Activated CD4-positive, alpha-beta T cell treated with anti-CD3 and anti-CD28 coated beads, Interleukin-2, amount 10 ng/mL, durations not matched to agents 7 days and 5 days (primary cell): ENCODE results near the gene TRPV4. TPM values are rescaled to one million over a fixed set of nuclear protein-coding genes. Genes with fewer than 3 reads are reported as not detected.

Source experiments
- CTCF ChIA-PET: fragments of 350-600 bp; sonication (Branson Sonifier 250); formaldehyde crosslinking; loops from one replicate; lab custom pipeline; 2021; ENCODE audit warnings: antibody characterized with exemption; lab: Charles Lee
- POLR2A ChIA-PET: fragments of 350-600 bp; sonication (Branson Sonifier 250); formaldehyde crosslinking; loops from one replicate; lab custom pipeline; 2021; ENCODE audit warnings: antibody characterized with exemption; lab: Charles Lee
- DNase-seq: peaks from one replicate; pipeline ENCODE4 v3.0.0-alpha.2; 2020
- H3K27ac Mint-ChIP-seq: one replicate; pipeline ENCODE4 v1.8.0; 2021; ENCODE audit warnings: mild to moderate bottlenecking, moderate library complexity, mixed read lengths
- H3K27me3 Mint-ChIP-seq: one replicate; pipeline ENCODE4 v1.8.0; 2021; ENCODE audit warnings: mixed read lengths
- H3K36me3 Mint-ChIP-seq: one replicate; pipeline ENCODE4 v1.8.0; 2021; ENCODE audit warnings: low read depth, mixed read lengths
- H3K4me1 Mint-ChIP-seq: one replicate; pipeline ENCODE4 v1.8.0; 2021; ENCODE audit warnings: mixed read lengths
- H3K4me3 Mint-ChIP-seq: one replicate; pipeline ENCODE4 v1.8.0; 2021; ENCODE audit warnings: mild to moderate bottlenecking, moderate library complexity, mixed read lengths
- H3K9me3 Mint-ChIP-seq: one replicate; pipeline ENCODE4 v1.8.0; 2021; ENCODE audit warnings: mixed read lengths
- total RNA-seq, 2 experiments: library from RNA; stranded (reverse); gene quantifications; one replicate each; pipeline ENCODE4 v1.2.3, GENCODE V29; 2021

The TRPV4 gene
- total RNA-seq, 2 experiments from 2014 or later, result 0.17 TPM; not detected in 1

GRCh38 chr12:109793411-109793810, 39.8 kb downstream of the TRPV4 start:
- no peak overlapping the region for H3K27ac Mint-ChIP-seq
- no peaks in the 10 kb centered on the region for H3K36me3 Mint-ChIP-seq
- ChIA-PET CTCF (no interaction called here), POLR2A (no interaction called here)
- no peak for DNase-seq
- no peaks in the 10 kb centered on the region for H3K4me1 Mint-ChIP-seq
- H3K9me3 Mint-ChIP-seq, result no peaks in the 10 kb centered on the region
- peaks cover 3% of the 10 kb centered on the region for H3K27me3 Mint-ChIP-seq
- H3K4me3 Mint-ChIP-seq, result no peak overlapping the region

DNA sequence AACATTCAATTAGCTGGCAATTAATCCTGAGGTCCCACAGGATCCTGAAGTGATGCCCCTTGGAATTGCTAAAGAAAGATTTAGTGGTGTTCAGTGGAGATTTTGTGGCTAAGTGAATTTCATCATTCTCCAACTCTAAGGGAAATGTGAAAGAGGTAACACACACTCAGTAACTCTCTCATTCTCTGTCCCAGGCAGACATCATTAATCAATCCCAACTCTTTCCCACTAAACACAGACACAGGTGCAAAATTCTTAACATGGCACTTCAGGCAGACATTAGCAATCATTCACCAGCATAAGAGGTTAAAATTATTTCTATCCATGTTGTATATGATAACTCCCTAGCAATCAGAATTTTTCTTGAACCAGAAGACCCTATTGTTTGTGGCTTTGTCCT, 40.2 kb downstream of the TRPV4 start:
- no peak overlapping the region for H3K27ac Mint-ChIP-seq
- ChIA-PET CTCF (interaction anchor here (1.1 kb wide), 1 partner anchor 92 kb away, joined by 3 read pairs; no protein-coding TSS in a partner anchor), POLR2A (no interaction called here)
- no peak for DNase-seq
- no peak overlapping the region for H3K4me3 Mint-ChIP-seq
- no peaks in the 10 kb centered on the region for H3K36me3 Mint-ChIP-seq
- H3K4me1 Mint-ChIP-seq, result no peaks in the 10 kb centered on the region
- no peaks in the 10 kb centered on the region for H3K9me3 Mint-ChIP-seq
- peaks cover 3% of the 10 kb centered on the region for H3K27me3 Mint-ChIP-seq

DNA sequence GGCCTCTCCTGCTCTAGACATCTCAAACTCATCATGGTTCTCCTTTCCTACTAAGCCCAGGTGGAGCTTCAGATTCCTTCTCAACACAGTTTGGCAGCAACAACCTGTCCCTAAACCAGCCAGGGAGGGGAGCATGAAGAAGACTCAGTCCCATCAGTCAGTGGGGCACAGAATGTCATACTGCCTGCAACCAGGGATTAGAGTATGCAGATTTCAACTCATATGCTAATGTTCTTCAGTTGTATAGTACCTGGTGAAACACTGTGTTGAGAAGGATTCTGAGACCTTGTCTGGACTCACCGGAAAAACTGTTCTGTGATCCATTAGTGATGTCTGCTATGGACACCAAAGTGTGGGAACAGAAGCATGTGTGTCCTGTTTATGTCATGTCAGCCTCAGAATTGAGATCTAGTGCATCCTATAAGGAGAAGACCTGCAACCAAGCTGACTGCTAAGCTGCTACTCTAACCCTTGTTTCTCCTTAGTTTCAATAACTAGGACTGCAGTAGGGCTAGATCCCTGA, 43.6 kb downstream of the TRPV4 start:
- no peak for DNase-seq
- H3K4me1 Mint-ChIP-seq, result no peaks in the 10 kb centered on the region
- no peaks in the 10 kb centered on the region for H3K36me3 Mint-ChIP-seq
- no peak overlapping the region for H3K4me3 Mint-ChIP-seq
- ChIA-PET CTCF (interaction anchor here (0.6 kb wide), 1 partner anchor 361 kb away, joined by 3 read pairs; no protein-coding TSS in a partner anchor), POLR2A (no interaction called here)
- no peaks in the 10 kb centered on the region for H3K9me3 Mint-ChIP-seq
- H3K27ac Mint-ChIP-seq, result no peak overlapping the region
- peaks cover 5% of the 10 kb centered on the region for H3K27me3 Mint-ChIP-seq

- CTCF ChIA-PET, result no interaction called here
- Mint-ChIP-seq H3K4me3 (no peak overlapping the region), H3K9me3 (no peaks in the 10 kb centered on the region), H3K27me3 (peaks cover 2% of the 10 kb centered on the region), H3K4me1 (no peaks in the 10 kb centered on the region), H3K27ac (no peak overlapping the region), H3K36me3 (no peaks in the 10 kb centered on the region)
- no peak for DNase-seq
- POLR2A ChIA-PET, result no interaction called here
Observed at GRCh38 chr12:109786799-109787198, 46.4 kb downstream of the TRPV4 start.

DNA sequence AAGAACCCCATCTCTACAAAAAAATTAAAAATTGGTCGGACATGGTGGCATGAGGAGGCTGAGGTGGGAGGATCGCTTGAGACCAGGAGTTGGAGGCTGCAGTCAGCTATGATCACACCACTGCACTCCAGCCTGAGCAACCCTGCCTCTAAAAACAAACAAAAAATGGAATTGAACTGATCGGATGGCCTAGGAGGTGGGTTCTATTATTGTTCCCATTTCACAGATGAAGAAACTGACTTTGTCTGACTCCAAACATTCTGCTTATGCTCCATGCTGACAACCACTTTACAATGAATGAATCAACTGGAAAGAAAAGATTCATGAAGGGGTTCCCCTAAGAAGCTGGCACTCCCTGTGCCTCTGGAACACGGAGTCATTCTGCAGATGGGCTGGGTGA, 47.3 kb downstream of the TRPV4 start:
- Mint-ChIP-seq H3K27me3 (peaks cover 2% of the 10 kb centered on the region), H3K27ac (no peak overlapping the region), H3K36me3 (no peaks in the 10 kb centered on the region), H3K9me3 (no peaks in the 10 kb centered on the region), H3K4me1 (no peaks in the 10 kb centered on the region), H3K4me3 (no peak overlapping the region)
- DNase-seq, result no peak
- CTCF ChIA-PET, result no interaction called here
- POLR2A ChIA-PET, result no interaction called here

- no peaks in the 10 kb centered on the region for H3K4me1 Mint-ChIP-seq
- no peak for DNase-seq
- ChIA-PET POLR2A (no interaction called here), CTCF (no interaction called here)
- no peaks in the 10 kb centered on the region for H3K9me3 Mint-ChIP-seq
- no peaks in the 10 kb centered on the region for H3K36me3 Mint-ChIP-seq
- H3K4me3 Mint-ChIP-seq, result no peak overlapping the region
- peaks cover 2% of the 10 kb centered on the region for H3K27me3 Mint-ChIP-seq
- H3K27ac Mint-ChIP-seq, result no peak overlapping the region
Observed at GRCh38 chr12:109783965-109784244, 49.3 kb downstream of the TRPV4 start.

- H3K4me3 Mint-ChIP-seq, result no peak overlapping the region
- H3K27me3 Mint-ChIP-seq, result peaks cover 2% of the 10 kb centered on the region
- H3K27ac Mint-ChIP-seq, result no peak overlapping the region
- H3K36me3 Mint-ChIP-seq, result no peaks in the 10 kb centered on the region
- no peak for DNase-seq
- ChIA-PET POLR2A (no interaction called here), CTCF (no interaction called here)
- H3K9me3 Mint-ChIP-seq, result no peaks in the 10 kb centered on the region
- no peaks in the 10 kb centered on the region for H3K4me1 Mint-ChIP-seq
Observed at GRCh38 chr12:109783135-109783964, 49.8 kb downstream of the TRPV4 start.

- Mint-ChIP-seq H3K27ac (peak overlapping the region; percentile 19), H3K4me1 (peaks cover 4% of the 10 kb centered on the region), H3K36me3 (no peaks in the 10 kb centered on the region), H3K4me3 (no peak overlapping the region), H3K9me3 (no peaks in the 10 kb centered on the region), H3K27me3 (peaks cover 2% of the 10 kb centered on the region)
- POLR2A ChIA-PET, result no interaction called here
- CTCF ChIA-PET, result no interaction called here
- DNase-seq, result no peak
Observed at GRCh38 chr12:109782326-109782703, 50.9 kb downstream of the TRPV4 start.

DNA sequence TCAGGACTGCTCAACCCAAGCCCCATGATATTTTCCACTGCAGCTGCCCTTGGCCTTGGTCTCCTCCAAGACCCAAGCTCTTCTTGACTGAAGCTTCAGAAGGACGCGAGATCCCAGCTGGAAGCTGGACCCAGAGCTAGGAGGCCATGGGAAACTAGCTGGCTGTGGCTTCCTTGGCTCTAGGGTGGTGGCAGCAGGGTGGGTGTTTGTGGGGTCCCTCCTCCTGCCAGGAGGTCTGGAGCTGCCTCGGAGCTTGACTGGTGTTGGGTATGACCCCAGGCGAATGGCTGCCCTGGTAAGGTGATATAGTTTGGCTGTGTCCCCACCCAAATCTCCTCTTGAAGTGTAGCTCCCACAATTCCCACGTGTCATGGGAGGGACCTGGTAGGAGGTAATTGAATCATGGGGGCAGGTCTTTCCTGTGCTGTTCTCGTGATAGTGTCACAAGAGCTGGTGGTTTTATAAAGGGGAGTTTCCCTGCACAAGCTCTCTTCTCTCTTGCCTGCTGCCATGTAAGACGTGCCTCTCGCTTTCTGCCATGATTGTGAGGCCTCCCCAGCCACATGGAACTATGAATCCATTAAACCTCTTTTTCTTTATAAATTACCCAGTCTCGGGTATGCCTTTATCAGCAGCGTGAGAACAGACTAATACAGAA, 51.4 kb downstream of the TRPV4 start:
- Mint-ChIP-seq H3K9me3 (no peaks in the 10 kb centered on the region), H3K36me3 (no peaks in the 10 kb centered on the region), H3K4me3 (no peak overlapping the region), H3K4me1 (peaks cover 5% of the 10 kb centered on the region), H3K27me3 (peaks cover 2% of the 10 kb centered on the region), H3K27ac (no peak overlapping the region)
- ChIA-PET CTCF (interaction anchor here (0.6 kb wide), 1 partner anchor 845 kb away, joined by 5 read pairs; no protein-coding TSS in a partner anchor), POLR2A (no interaction called here)
- no peak for DNase-seq

- Mint-ChIP-seq H3K4me3 (no peak overlapping the region), H3K36me3 (no peaks in the 10 kb centered on the region), H3K27ac (no peak overlapping the region), H3K4me1 (peaks cover 5% of the 10 kb centered on the region), H3K27me3 (no peaks in the 10 kb centered on the region), H3K9me3 (no peaks in the 10 kb centered on the region)
- ChIA-PET CTCF (no interaction called here), POLR2A (no interaction called here)
- no peak for DNase-seq
Observed at GRCh38 chr12:109779382-109779781, 53.8 kb downstream of the TRPV4 start.

GRCh38 chr12:109778684-109779083, 54.5 kb downstream of the TRPV4 start:
- POLR2A ChIA-PET, result no interaction called here
- Mint-ChIP-seq H3K4me1 (peaks cover 5% of the 10 kb centered on the region), H3K9me3 (no peaks in the 10 kb centered on the region), H3K36me3 (no peaks in the 10 kb centered on the region), H3K27me3 (no peaks in the 10 kb centered on the region), H3K27ac (no peak overlapping the region), H3K4me3 (no peak overlapping the region)
- CTCF ChIA-PET, result no interaction called here
- DNase-seq, result no peak

- Mint-ChIP-seq H3K4me1 (peaks cover 10% of the 10 kb centered on the region), H3K9me3 (no peaks in the 10 kb centered on the region), H3K36me3 (no peaks in the 10 kb centered on the region), H3K27me3 (no peaks in the 10 kb centered on the region), H3K27ac (no peak overlapping the region), H3K4me3 (peak overlapping the region; percentile 18)
- ChIA-PET POLR2A (no interaction called here), CTCF (interaction anchor here (1.3 kb wide), 1 partner anchor 234 kb away, joined by 4 read pairs; no protein-coding TSS in a partner anchor)
- peak; percentile 55 for DNase-seq
Observed at GRCh38 chr12:109777544-109777943, 55.7 kb downstream of the TRPV4 start.

- Mint-ChIP-seq H3K4me1 (peaks cover 10% of the 10 kb centered on the region), H3K4me3 (no peak overlapping the region), H3K36me3 (no peaks in the 10 kb centered on the region), H3K27me3 (no peaks in the 10 kb centered on the region), H3K9me3 (no peaks in the 10 kb centered on the region), H3K27ac (no peak overlapping the region)
- CTCF ChIA-PET, result interaction anchor here (1.3 kb wide), 1 partner anchor 233 kb away, joined by 4 read pairs; no protein-coding TSS in a partner anchor
- POLR2A ChIA-PET, result no interaction called here
- DNase-seq, result no peak
Observed at GRCh38 chr12:109776624-109777023, 56.6 kb downstream of the TRPV4 start.
